Muscle of leg (tissue), 16 donors: ENCODE data around the gene ALDH5A1. TPM values are rescaled to one million over a fixed set of nuclear protein-coding genes. Genes with fewer than 3 reads are reported as not detected.

Experiments
- DNase-seq: peaks from one replicate; pipeline ENCODE4 v3.0.0; 2013
- H3K27ac ChIP-seq: one replicate; pipeline ENCODE4 v1.5.1; 2013; ENCODE audit warnings: mild to moderate bottlenecking, low read length, control low read depth
- H3K27me3 ChIP-seq: one replicate; pipeline ENCODE4 v1.6.1; 2013; ENCODE audit warnings: low read length; ENCODE audit not compliant: control insufficient read depth, insufficient read depth
- H3K36me3 ChIP-seq: one replicate; pipeline ENCODE4 v1.6.1; 2013; ENCODE audit warnings: low read length; ENCODE audit not compliant: control insufficient read depth, insufficient read depth
- H3K4me1 ChIP-seq: one replicate; pipeline ENCODE4 v1.6.1; 2013; ENCODE audit warnings: low read length; ENCODE audit not compliant: control insufficient read depth, insufficient read depth
- H3K4me3 ChIP-seq: one replicate; pipeline ENCODE4 v1.5.1; 2013; ENCODE audit warnings: low read length, control low read depth
- H3K9me3 ChIP-seq: replicated peaks from 2 replicates; pipeline ENCODE4 v1.6.1; 2013; ENCODE audit warnings: low read depth, low read length; ENCODE audit not compliant: control insufficient read depth
- WGBS: methylation state at CpG from one replicate; pipeline ENCODE4 v1.1.5; 2013; ENCODE audit warnings: missing lambda C conversion rate; ENCODE audit not compliant: insufficient coverage; 5-methylcytosine and 5-hydroxymethylcytosine counted together
- long read RNA-seq, 11 donors: transcript quantifications; one replicate each; lab custom pipeline, GENCODE V29; 2026
- polyA plus RNA-seq, 8 donors: library from polyadenylated mRNA; unstranded; fragments of 120-200 nt; gene quantifications; one replicate each; pipeline versions ENCODE4 v1.2.1 to v1.2.3, GENCODE V29; 2013; ENCODE audit warnings: inconsistent platforms in 1 of 8, low replicate concordance in 1 of 8; ENCODE audit not compliant: insufficient read length in 8 of 8, insufficient read depth in 1 of 8
- total RNA-seq: library from RNA; stranded (reverse); fragments of 120-200 nt; gene quantifications from one replicate; pipeline ENCODE4 v1.2.4, GENCODE V29; 2013

The ALDH5A1 gene
- 5.9 TPM for total RNA-seq
- 1 to 10 TPM; 7.0 to 9.4 (median 8.2) TPM for polyA plus RNA-seq
- long read RNA-seq, donor 1, full-length matches to known transcripts, result 1 of 1 reads
- long read RNA-seq, donor 1, partial matches to known transcripts, result 0 of 1 reads
- long read RNA-seq, donor 1, other reads (novel, unspliced or antisense), result 0 of 1 reads
- long read RNA-seq, donor 2, full-length matches to known transcripts, result 1 of 1 reads
- long read RNA-seq, donor 2, partial matches to known transcripts, result 0 of 1 reads
- long read RNA-seq, donor 2, other reads (novel, unspliced or antisense), result 0 of 1 reads
- long read RNA-seq, donor 3, full-length matches to known transcripts, result 3 of 3 reads
- long read RNA-seq, donor 3, partial matches to known transcripts, result 0 of 3 reads
- long read RNA-seq, donor 3, other reads (novel, unspliced or antisense), result 0 of 3 reads
- long read RNA-seq, donor 4, partial matches to known transcripts, result 0 of 1 reads
- long read RNA-seq, donor 4, other reads (novel, unspliced or antisense), result 0 of 1 reads
- long read RNA-seq, donor 5, full-length matches to known transcripts, result 3 of 3 reads
- long read RNA-seq, donor 5, partial matches to known transcripts, result 0 of 3 reads
- long read RNA-seq, donor 5, other reads (novel, unspliced or antisense), result 0 of 3 reads
- long read RNA-seq, donor 6, result 0 reads
- long read RNA-seq, donor 7, full-length matches to known transcripts, result 4 of 4 reads
- long read RNA-seq, donor 7, partial matches to known transcripts, result 0 of 4 reads
- long read RNA-seq, donor 7, other reads (novel, unspliced or antisense), result 0 of 4 reads
- long read RNA-seq, donor 8, full-length matches to known transcripts, result 2 of 2 reads
- long read RNA-seq, donor 8, partial matches to known transcripts, result 0 of 2 reads
- long read RNA-seq, donor 8, other reads (novel, unspliced or antisense), result 0 of 2 reads
- long read RNA-seq, donor 9, full-length matches to known transcripts, result 3 of 3 reads
- long read RNA-seq, donor 9, partial matches to known transcripts, result 0 of 3 reads
- long read RNA-seq, donor 9, other reads (novel, unspliced or antisense), result 0 of 3 reads
- long read RNA-seq, donor 10, full-length matches to known transcripts, result 5 of 5 reads
- long read RNA-seq, donor 10, partial matches to known transcripts, result 0 of 5 reads
- long read RNA-seq, donor 10, other reads (novel, unspliced or antisense), result 0 of 5 reads
- long read RNA-seq, donor 11, full-length matches to known transcripts, result 3 of 3 reads
- long read RNA-seq, donor 11, partial matches to known transcripts, result 0 of 3 reads
- long read RNA-seq, donor 11, other reads (novel, unspliced or antisense), result 0 of 3 reads

DNA sequence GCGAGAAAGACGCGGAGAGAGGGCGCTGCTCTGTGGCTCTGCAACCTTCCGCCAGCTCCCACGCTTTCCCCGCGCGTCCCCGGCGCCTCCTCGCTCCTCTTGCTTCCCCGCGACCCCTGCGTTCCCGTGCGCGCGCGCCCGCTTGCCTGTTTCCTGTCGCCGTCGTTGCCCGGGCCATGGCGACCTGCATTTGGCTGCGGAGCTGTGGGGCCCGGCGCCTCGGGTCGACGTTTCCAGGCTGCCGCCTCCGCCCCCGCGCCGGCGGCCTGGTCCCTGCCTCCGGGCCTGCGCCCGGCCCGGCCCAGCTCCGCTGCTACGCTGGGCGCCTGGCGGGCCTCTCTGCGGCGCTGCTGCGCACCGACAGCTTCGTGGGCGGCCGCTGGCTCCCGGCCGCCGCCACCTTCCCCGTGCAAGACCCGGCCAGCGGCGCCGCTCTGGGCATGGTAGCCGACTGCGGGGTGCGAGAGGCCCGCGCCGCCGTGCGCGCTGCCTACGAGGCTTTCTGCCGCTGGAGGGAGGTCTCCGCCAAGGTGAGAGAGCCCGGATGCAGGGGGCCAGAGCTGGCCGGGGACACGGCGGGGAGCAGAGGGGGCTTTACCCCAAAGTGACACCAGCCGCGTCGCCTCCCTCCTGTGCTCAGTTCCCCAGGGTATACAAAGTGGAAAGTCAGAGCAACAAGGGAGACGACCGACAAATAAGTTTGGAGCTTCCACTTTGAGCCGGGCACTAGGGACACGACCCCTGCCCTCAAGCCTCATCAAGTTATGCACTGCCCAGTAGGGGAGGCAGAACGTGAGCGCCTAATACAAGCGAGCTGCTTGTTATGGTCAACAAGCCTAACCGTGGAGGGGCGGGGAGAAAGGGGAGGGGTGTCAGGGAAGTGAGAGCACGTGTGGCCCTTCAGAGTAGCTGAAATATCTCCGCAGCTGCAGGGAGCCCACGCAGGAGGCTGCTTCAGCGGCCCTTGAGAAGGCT lies at the start of gene ALDH5A1:
Gene ALDH5A1, plus strand, starts transcription at position 149 of the 975 bp plus-strand sequence. Its CDS starts 28 bp downstream, at position 177.
- Histone ChIP-seq H3K4me3 (peak within 1 kb of the TSS; percentile 67), H3K27ac (peak within 1 kb of the TSS; percentile 82), H3K27me3 (no peaks in the 10 kb centered on the region), H3K9me3 (no peaks in the 10 kb centered on the region), H3K36me3 (peaks cover 9% of the 10 kb centered on the region), H3K4me1 (peaks cover 28% of the 10 kb centered on the region)
- DNase-seq, result peak; percentile 85
- WGBS, result under 1% methylated on average over 93 of the region's 93 CpGs

DNA sequence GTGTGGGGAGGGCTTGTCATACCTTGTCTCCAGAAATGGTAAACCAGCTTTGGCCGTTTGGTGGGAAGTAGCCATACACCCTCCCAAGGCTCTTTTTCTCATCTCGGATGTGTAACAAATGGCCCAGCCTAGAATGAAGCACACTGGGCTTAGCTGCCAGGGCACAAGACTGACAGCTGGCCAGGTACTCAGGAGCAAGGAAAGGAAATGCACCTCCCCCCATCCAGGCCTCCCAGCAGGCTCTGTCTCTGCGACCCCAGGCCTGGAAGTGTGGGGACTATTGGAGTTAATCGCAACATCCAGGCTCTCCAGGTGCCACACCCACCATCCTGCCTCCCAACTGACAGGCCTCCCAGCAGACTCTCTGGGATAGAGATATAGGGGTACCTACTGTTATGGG lies 49.1 kb upstream of the ALDH5A1 start:
- WGBS, result 72% methylated on average over 2 of the region's 4 CpGs
- no peaks in the 10 kb centered on the region for H3K9me3 ChIP-seq
- DNase-seq, result no peak

DNA sequence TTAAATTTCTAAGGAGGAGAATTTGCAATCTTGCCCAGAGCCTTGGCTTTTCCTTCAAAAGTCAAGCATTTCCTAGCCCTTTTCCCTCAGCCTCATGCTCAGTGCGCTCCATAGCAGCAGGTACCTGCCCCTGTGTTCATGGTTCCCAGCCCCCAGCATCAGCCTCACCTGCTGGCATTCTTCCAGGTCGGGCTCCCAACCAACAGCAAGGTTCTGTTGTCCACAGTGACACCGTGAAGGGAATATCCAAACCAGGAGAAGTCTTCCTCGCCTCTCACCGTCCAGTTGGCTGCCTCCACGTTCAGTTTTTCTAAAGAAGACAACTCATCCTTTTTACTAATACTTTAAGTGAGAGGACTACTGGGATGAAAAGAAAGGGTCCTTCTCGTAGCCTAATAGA lies 48.1 kb upstream of the ALDH5A1 start:
- WGBS, result 80% methylated on average over 1 of the region's 7 CpGs
- H3K27me3 ChIP-seq, result no peaks in the 10 kb centered on the region
- H3K27ac ChIP-seq, result no peak overlapping the region
- no peak for DNase-seq
- H3K4me3 ChIP-seq, result no peak overlapping the region
- H3K4me1 ChIP-seq, result no peaks in the 10 kb centered on the region
- peaks cover 12% of the 10 kb centered on the region for H3K36me3 ChIP-seq
- no peaks in the 10 kb centered on the region for H3K9me3 ChIP-seq

More for the DNA sequence above, 49.1 kb upstream of the ALDH5A1 start:
- Histone ChIP-seq H3K27me3 (no peaks in the 10 kb centered on the region), H3K36me3 (peaks cover 12% of the 10 kb centered on the region), H3K27ac (no peak overlapping the region), H3K4me3 (no peak overlapping the region), H3K4me1 (no peaks in the 10 kb centered on the region)

DNA sequence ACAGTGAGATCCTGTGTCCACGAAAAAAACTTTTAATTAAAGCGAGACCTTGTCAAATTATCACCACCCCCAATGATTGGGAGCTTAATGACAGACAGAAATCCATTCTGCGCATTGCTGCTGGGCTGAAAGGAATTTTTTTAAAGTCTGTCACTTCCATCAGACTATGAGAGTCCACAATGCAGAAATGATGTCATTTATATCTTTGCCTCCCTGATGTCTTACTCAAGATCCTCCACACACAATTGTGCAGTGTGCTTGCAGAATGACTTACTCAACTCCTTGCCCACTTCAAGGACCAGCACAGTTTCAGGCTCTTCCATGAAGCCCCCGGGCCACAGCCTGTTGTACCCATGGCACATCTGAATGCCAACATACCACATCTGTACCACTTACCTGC lies 46.4 kb upstream of the ALDH5A1 start:
- DNase-seq, result no peak
- Histone ChIP-seq H3K36me3 (peaks cover 12% of the 10 kb centered on the region), H3K4me3 (no peak overlapping the region), H3K27me3 (no peaks in the 10 kb centered on the region), H3K4me1 (no peaks in the 10 kb centered on the region), H3K27ac (no peak overlapping the region), H3K9me3 (no peaks in the 10 kb centered on the region)
- WGBS, result 41% methylated on average over 2 of the region's 4 CpGs

DNA sequence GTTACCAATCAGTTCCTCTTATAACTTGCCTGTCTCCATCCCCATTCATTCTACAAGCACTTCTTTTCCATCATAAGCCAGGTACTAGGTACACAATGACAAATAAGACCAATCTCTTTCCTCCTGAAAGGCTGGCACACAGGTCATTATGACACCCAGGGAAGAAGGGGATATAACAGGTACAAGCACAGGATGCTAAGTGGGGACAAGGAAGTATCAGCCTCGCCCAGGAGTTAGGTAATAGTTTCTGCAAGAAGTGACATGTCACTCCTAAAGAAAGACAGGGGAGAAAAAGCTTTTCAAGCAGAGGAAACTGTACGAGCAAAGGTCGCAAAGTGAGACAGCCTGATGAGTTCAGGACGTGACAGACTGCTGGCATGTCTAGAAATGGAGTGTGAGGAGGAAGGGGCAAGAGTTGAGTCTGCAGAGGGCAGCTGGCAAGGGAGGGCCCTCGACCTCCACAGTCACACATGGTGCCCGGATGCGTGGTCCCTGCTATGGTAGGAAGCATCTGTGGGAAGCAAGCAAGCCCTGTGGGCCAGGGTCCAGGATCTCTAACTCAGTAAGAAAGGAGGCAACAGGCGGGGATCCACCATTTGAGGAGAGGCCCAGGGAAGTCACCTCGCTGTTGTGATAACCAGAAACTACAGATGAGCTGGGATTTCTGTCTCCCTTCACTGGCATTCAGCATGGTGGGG lies 45.8 kb upstream of the ALDH5A1 start:
- WGBS, result 68% methylated on average over 9 of the region's 9 CpGs
- Histone ChIP-seq H3K4me1 (no peaks in the 10 kb centered on the region), H3K27me3 (no peaks in the 10 kb centered on the region), H3K4me3 (no peak overlapping the region), H3K36me3 (peaks cover 12% of the 10 kb centered on the region), H3K27ac (no peak overlapping the region), H3K9me3 (no peaks in the 10 kb centered on the region)
- DNase-seq, result no peak

DNA sequence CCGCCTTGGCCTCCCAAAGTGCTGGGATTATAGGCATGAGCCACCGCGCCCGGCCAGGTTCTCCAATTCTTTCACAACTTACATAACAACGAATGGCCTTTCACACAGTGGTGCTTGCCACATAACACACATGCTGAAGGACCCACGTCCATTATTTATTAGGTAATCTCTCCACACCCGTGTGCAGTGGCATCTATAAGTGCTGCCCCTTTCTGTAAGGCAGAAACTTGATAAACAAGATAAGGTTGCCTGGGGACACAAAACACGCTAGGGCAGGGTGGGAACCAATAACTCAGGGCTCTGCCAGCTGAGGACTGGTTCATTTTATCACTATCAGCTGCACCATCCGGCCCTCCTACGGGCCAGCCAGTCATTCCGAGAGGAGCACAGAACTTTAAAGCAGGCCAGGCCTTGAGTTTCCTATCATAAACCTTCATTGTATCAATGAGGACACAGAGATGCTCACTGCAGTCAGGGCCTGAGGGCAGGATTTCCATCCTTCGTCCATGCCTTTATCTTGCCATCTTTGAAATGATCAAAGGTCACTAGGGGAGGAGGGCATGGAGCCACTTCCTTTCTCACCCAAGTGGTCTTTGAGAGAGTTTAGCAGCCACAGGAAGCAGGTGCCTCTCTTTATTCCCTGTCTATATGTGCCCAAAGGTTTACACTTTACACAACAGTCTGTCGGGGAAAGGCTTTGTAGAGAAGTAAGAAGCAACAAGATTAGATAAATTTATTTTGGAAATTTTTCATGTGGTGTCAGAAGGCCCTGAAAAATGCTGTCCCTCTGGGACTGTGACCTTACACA lies 43.0 kb upstream of the ALDH5A1 start:
- Histone ChIP-seq H3K4me3 (no peak overlapping the region), H3K36me3 (peaks cover 4% of the 10 kb centered on the region), H3K27me3 (no peaks in the 10 kb centered on the region), H3K27ac (no peak overlapping the region), H3K4me1 (no peaks in the 10 kb centered on the region), H3K9me3 (no peaks in the 10 kb centered on the region)
- 74% methylated on average over 8 of the region's 13 CpGs for WGBS
- no peak for DNase-seq

DNA sequence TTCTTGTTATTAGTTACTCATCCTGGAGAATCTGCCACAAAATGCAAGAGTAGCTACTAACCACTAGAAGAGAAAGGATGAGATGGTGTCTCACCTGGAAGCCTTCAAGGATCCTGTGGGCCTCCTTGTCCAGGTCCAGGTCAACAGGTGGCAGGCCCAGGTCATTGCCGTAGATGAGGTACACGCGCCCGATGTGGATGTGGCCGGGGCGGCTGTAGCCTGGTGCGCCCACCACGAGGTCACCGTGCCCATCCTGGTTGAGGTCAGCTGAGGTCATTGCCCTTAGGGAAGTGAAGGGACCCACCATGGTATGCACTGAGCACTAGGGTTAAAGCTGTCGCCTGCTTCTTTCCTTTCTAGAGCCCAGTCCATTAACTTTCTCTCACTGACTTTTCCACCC lies 40.8 kb upstream of the ALDH5A1 start:
- Histone ChIP-seq H3K4me1 (no peaks in the 10 kb centered on the region), H3K36me3 (no peaks in the 10 kb centered on the region), H3K4me3 (no peak overlapping the region), H3K9me3 (no peaks in the 10 kb centered on the region), H3K27me3 (no peaks in the 10 kb centered on the region), H3K27ac (no peak overlapping the region)
- no peak for DNase-seq
- WGBS, result 98% methylated on average over 8 of the region's 10 CpGs

DNA sequence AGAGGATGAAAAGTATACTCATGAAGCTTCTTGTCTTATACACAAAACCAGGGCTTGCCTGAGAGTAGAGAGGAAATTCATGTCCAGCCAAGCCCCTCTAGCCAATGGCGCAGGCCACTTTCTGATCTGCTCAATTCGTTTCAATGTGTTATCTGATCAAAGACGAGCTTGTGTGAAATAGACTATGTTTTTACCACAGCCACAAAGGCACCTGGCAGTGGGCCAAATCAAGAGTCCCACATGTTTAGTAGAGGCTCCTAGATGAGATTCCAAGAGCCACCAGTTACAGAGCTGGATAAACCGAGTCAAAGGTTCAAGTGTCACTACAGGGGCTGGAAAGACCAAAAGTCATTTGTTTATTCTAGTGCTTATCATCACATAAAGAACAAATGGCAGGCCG lies 40.3 kb upstream of the ALDH5A1 start:
- Histone ChIP-seq H3K36me3 (no peaks in the 10 kb centered on the region), H3K27ac (no peak overlapping the region), H3K4me1 (no peaks in the 10 kb centered on the region), H3K9me3 (no peaks in the 10 kb centered on the region), H3K4me3 (no peak overlapping the region), H3K27me3 (no peaks in the 10 kb centered on the region)
- WGBS, result 100% methylated on average over 1 of the region's 5 CpGs
- no peak for DNase-seq
